GM19025 (cell line): Measurements from ENCODE around the gene NGB.

Experiments used
- ATAC-seq: cut with Tn5 transposase; IDR thresholded peaks from one replicate; pipeline ENCODE4 v1.9.1; 2021; ENCODE audit warnings: mild to moderate bottlenecking, low read depth, moderate library complexity; ENCODE audit not compliant: unreplicated experiment

The NGB gene

GRCh38 chr14:77265561-77266335 lies 5.3 kb downstream of the NGB start:
- no peak for ATAC-seq

- no peak for ATAC-seq
These were observed 5.9 kb downstream of the NGB start for GRCh38 chr14:77265187-77265515.

GRCh38 chr14:77264466-77265186 lies 6.4 kb downstream of the NGB start:
- no peak for ATAC-seq

GRCh38 chr14:77260631-77261030 lies 10.4 kb downstream of the NGB start:
- no peak for ATAC-seq

- ATAC-seq, result no peak
These were observed 10.8 kb downstream of the NGB start for GRCh38 chr14:77260199-77260598.

- ATAC-seq, result no peak
These were observed 11.8 kb downstream of the NGB start for GRCh38 chr14:77259025-77259715.

- ATAC-seq, result no peak
These were observed 12.4 kb downstream of the NGB start for GRCh38 chr14:77258566-77258965.

- ATAC-seq, result no peak
These were observed 13.3 kb downstream of the NGB start for GRCh38 chr14:77257700-77258099.

- no peak for ATAC-seq
These were observed 14.3 kb downstream of the NGB start for GRCh38 chr14:77256694-77257093.

- ATAC-seq, result no peak
These were observed 17.4 kb downstream of the NGB start for GRCh38 chr14:77253333-77254190.

- ATAC-seq, result no peak
These were observed 19.1 kb downstream of the NGB start for GRCh38 chr14:77251870-77252269.

GRCh38 chr14:77250927-77251326 lies 20.1 kb downstream of the NGB start:
- ATAC-seq, result no peak

- no peak for ATAC-seq
These were observed 21.7 kb downstream of the NGB start for GRCh38 chr14:77249286-77249685.

GRCh38 chr14:77248666-77249065 lies 22.3 kb downstream of the NGB start:
- no peak for ATAC-seq

GRCh38 chr14:77246784-77247183 lies 24.2 kb downstream of the NGB start:
- no peak for ATAC-seq

GRCh38 chr14:77245820-77246219 lies 25.2 kb downstream of the NGB start:
- ATAC-seq, result no peak

- ATAC-seq, result no peak
These were observed 27.2 kb downstream of the NGB start for GRCh38 chr14:77243853-77244252.

GRCh38 chr14:77242752-77243151 lies 28.3 kb downstream of the NGB start:
- ATAC-seq, result no peak

- no peak for ATAC-seq
These were observed 29.1 kb downstream of the NGB start for GRCh38 chr14:77241955-77242354.

GRCh38 chr14:77240336-77240915 lies 30.6 kb downstream of the NGB start:
- ATAC-seq, result no peak
